ENCODE measurements around the gene C8A.

GRCh38 chr1:56837244-56837939 is 17.2 kb upstream of the C8A start:
- TF ChIP-seq EZH2phosphoT487 (IDR thresholded peaks at IDR 0.05; ENCODE audit: insufficient read depth, low read depth) = no peak
- TF ChIP-seq EZH2 (IDR thresholded peaks at IDR 0.05; ENCODE audit: insufficient read depth, poor library complexity, severe bottlenecking) = no peak
